Measurements from ENCODE around the gene TINCR.

DNA sequence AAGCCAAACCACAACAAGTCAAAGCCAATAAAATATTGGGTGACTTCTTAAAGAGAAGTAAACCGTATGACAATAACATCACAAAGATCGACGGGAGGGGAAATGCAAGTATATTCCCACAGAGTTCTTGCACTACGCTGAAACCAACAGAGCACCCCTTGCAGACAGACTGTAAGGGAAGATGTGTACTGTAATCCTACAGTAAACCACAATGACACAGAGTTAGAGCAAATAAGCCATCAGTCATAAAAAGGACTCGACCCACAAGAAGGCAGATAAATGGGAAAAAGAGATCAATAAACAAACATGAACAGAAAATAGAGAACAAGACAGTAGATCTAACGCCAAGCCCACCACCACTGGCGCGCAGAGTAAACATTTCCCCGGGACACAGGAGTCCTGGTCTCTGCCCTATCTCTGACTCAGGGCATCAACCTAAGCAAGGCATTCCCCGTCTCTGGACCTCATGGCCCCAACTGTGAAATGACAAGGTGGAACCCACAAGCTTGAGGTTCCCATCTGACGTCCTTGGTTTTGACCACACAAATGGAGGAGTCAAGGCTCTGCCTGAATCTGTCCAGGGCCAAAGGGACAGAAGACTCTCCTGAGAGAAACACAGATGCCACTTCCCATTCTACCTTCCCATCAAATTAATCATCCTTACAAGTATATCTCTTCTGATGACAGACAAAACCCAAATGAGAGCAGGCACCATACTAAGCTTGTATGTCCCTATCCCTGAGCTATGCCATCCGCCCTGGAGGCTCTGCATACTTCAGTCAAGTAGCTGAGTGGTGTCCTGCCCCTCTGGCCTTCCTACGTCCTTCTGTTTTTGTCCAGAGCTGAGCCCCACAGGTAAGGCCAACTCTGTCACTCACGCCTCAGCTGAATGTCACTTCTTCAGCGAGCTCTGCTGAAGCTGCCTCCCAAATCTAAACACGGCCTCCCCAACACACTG lies 39.8 kb upstream of the TINCR start:
- TF ChIP-seq, protein P1, sequence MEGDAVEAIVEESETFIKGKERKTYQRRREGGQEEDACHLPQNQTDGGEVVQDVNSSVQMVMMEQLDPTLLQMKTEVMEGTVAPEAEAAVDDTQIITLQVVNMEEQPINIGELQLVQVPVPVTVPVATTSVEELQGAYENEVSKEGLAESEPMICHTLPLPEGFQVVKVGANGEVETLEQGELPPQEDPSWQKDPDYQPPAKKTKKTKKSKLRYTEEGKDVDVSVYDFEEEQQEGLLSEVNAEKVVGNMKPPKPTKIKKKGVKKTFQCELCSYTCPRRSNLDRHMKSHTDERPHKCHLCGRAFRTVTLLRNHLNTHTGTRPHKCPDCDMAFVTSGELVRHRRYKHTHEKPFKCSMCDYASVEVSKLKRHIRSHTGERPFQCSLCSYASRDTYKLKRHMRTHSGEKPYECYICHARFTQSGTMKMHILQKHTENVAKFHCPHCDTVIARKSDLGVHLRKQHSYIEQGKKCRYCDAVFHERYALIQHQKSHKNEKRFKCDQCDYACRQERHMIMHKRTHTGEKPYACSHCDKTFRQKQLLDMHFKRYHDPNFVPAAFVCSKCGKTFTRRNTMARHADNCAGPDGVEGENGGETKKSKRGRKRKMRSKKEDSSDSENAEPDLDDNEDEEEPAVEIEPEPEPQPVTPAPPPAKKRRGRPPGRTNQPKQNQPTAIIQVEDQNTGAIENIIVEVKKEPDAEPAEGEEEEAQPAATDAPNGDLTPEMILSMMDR (IDR thresholded peaks at IDR 0.05), result no peak
- TF ChIP-seq POLR2AphosphoS5 (IDR thresholded peaks at IDR 0.05; ENCODE audit: low read depth, low read length) (no peak), SIN3A (IDR thresholded peaks at IDR 0.05; ENCODE audit: borderline replicate concordance, insufficient read depth, low read depth, low read length) (no peak), TCF7L2 (IDR thresholded peaks at IDR 0.05; ENCODE audit: low read depth, low read length) (no peak)
- TF ChIP-seq, protein P2, sequence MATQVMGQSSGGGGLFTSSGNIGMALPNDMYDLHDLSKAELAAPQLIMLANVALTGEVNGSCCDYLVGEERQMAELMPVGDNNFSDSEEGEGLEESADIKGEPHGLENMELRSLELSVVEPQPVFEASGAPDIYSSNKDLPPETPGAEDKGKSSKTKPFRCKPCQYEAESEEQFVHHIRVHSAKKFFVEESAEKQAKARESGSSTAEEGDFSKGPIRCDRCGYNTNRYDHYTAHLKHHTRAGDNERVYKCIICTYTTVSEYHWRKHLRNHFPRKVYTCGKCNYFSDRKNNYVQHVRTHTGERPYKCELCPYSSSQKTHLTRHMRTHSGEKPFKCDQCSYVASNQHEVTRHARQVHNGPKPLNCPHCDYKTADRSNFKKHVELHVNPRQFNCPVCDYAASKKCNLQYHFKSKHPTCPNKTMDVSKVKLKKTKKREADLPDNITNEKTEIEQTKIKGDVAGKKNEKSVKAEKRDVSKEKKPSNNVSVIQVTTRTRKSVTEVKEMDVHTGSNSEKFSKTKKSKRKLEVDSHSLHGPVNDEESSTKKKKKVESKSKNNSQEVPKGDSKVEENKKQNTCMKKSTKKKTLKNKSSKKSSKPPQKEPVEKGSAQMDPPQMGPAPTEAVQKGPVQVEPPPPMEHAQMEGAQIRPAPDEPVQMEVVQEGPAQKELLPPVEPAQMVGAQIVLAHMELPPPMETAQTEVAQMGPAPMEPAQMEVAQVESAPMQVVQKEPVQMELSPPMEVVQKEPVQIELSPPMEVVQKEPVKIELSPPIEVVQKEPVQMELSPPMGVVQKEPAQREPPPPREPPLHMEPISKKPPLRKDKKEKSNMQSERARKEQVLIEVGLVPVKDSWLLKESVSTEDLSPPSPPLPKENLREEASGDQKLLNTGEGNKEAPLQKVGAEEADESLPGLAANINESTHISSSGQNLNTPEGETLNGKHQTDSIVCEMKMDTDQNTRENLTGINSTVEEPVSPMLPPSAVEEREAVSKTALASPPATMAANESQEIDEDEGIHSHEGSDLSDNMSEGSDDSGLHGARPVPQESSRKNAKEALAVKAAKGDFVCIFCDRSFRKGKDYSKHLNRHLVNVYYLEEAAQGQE (IDR thresholded peaks at IDR 0.05; ENCODE audit: insufficient read depth in 1 of 2, low read depth in 2 of 2, low read length in 1 of 2), result no peak
